H1 (cell line): ENCODE measurements around the gene ZBTB25.

Experiments
- BRCA1 ChIP-seq: IDR thresholded peaks from 2 replicates; pipeline ENCODE4 v1.6.1; 2012; ENCODE audit warnings: low read depth, low read length, improper control_type of control experiment
- CHD2 ChIP-seq: IDR thresholded peaks from 2 replicates; pipeline ENCODE4 v1.6.1; 2012; ENCODE audit warnings: low read length, improper control_type of control experiment
- CTCF ChIP-seq, 3 experiments: IDR thresholded peaks; 1 replicate in 2 of 3; 2 replicates in 1 of 3; pipeline versions ENCODE4 v1.5.1 to v1.6.1; 2011; ENCODE audit warnings: low read length in 3 of 3, mild to moderate bottlenecking in 3 of 3, inconsistent platforms in 2 of 3, low read depth in 1 of 3, moderate library complexity in 1 of 3; ENCODE audit not compliant: insufficient read depth in 1 of 3; ENCODE audit errors: control extremely low read depth in 1 of 3
- HDAC6 ChIP-seq: IDR thresholded peaks from one replicate; pipeline ENCODE4 v1.7.1; 2012; ENCODE audit warnings: low read depth, mild to moderate bottlenecking, inconsistent platforms, low read length, moderate library complexity
- JUND ChIP-seq: IDR thresholded peaks from 2 replicates; pipeline ENCODE4 v1.6.1; 2011; ENCODE audit warnings: mild to moderate bottlenecking, improper control_type of control experiment, low read length
- MAX ChIP-seq: IDR thresholded peaks from 2 replicates; pipeline ENCODE4 v1.6.1; 2012; ENCODE audit warnings: inconsistent platforms
- SAP30 ChIP-seq: fragments of 300-600 bp; sonication (generic); IDR thresholded peaks from 2 replicates; pipeline ENCODE4 v1.7.1; 2012; ENCODE audit warnings: low read length, moderate library complexity, mild to moderate bottlenecking, inconsistent platforms; ENCODE audit not compliant: insufficient read depth, insufficient replicate concordance
- SP2 ChIP-seq: IDR thresholded peaks from 2 replicates; pipeline ENCODE4 v1.6.1; 2012; ENCODE audit warnings: mild to moderate bottlenecking, low read length, inconsistent platforms

GRCh38 chr14:64475585-64476273 is 27.9 kb downstream of the ZBTB25 start:
- TF ChIP-seq CTCF (IDR thresholded peaks at IDR 0.05; ENCODE audit: control extremely low read depth in 1 of 3, insufficient read depth in 1 of 3, low read depth in 1 of 3, low read length in 3 of 3) (no peak), HDAC6 (no peak), CHD2 (no peak), JUND (no peak), SP2 (no peak), BRCA1 (no peak), MAX (no peak), SAP30 (no peak)
